HG03460 (cell line): Measurements from ENCODE around the gene RASSF10.

Source experiments
- ATAC-seq: cut with Tn5 transposase; IDR thresholded peaks from one replicate; pipeline ENCODE4 v1.9.1; 2021; ENCODE audit not compliant: unreplicated experiment

RASSF10 gene

DNA sequence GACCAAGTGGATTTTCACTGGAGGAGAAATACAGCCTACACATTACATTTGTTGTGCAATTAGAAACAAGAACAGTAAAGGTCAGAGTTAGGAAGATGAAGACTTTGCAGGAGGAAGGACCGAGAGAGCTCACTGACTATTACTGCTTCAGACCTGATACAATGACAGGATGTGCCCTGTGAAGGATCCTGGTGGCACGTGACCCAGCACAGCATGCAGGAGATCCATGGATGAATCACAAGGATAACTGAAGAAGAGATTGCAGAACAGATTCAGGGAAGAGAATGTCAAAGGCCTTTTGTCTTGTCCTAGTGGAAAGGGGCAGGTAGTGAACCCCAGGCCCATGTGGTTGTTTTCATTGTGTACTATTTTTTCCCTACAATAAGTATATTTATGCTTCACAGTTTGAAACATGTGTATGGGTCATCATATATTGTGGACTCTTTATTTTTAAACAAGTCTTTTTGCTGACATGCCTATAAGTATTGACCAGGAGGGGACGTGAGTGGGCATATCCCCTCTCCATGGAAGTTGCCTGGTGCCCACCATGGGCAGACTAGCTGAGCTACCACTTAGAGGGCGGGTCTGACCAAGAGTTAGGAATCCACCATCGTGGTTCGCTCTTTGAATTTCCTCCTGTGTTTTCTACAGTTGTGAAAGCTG is 44.3 kb downstream of the RASSF10 start:
- no peak for ATAC-seq

DNA sequence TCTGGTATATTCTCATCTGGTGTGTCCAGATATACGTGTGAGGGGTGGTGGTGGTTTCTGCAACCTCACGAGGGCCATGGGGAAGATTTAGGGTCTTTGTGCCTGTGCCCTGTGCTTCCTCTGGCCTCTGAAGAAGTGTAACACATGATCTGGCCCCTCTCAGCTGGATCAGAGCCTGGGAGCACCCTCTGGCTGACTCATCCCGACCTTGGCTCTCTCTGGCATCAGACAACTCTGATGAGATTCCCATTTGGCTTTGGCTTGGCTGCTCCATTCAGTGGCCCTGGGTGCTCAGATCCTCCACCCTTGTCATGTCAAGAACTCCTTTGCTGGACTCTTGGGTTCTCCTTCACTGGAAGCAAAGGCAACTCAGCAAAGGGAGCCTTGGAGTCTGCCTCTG is 45.2 kb downstream of the RASSF10 start:
- no peak for ATAC-seq

DNA sequence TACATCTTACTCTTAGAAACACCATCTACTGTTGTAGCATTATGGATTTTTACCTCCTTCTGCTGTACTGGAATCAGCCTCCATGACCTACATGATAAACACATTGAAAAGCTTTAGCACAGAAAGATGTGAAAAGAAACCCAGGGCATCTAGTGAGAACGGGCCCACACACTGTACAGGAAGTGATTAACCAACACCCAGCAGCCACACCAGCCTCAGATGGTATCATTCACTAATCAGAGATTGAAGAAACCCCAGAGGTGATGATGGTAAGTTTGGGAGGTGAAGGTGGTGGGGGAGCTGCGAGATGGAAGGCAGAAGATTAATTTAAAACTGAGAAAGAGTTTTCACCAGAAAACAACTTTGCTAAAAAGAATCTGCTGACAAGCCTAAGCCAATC is 46.1 kb downstream of the RASSF10 start:
- ATAC-seq = no peak

- ATAC-seq = no peak
Observed at GRCh38 chr11:13061294-13061990, 52.3 kb downstream of the RASSF10 start.
